ENCODE measurements around the gene TENM4.

TENM4 gene

GRCh38 chr11:79087238-79087960 lies 353.4 kb downstream of the TENM4 start:
- H3K36me3 ChIP-seq (ENCODE audit: control insufficient read depth, insufficient read depth, low read length): no peaks in the 10 kb centered on the region
- H3K4me1 ChIP-seq (ENCODE audit: control insufficient read depth, insufficient read depth, low read length, poor library complexity, severe bottlenecking): peaks cover 42% of the 10 kb centered on the region
- no peak overlapping the region for H3K4me3 ChIP-seq (ENCODE audit: extremely low read depth, insufficient read depth, low read length, poor library complexity, severe bottlenecking)
- no peaks in the 10 kb centered on the region for H3K9me3 ChIP-seq (ENCODE audit: control insufficient read depth, low read length)
- peak overlapping the region; percentile 99 for H3K27ac ChIP-seq (ENCODE audit: low read depth, low read length, severe bottlenecking)
- WGBS, 2 experiments (ENCODE audit: insufficient coverage in 2 of 2): 33 to 40% methylated on average over 6 to 9 of the region's 9 CpGs

- WGBS, 2 experiments (ENCODE audit: insufficient coverage in 2 of 2): 93 to 100% methylated on average over 2 of the region's 2 CpGs
- Histone ChIP-seq H3K27ac (ENCODE audit: low read depth, low read length, severe bottlenecking) (peak overlapping the region; percentile 99), H3K36me3 (ENCODE audit: control insufficient read depth, insufficient read depth, low read length) (no peaks in the 10 kb centered on the region), H3K9me3 (ENCODE audit: control insufficient read depth, low read length) (no peaks in the 10 kb centered on the region), H3K4me3 (ENCODE audit: extremely low read depth, insufficient read depth, low read length, poor library complexity, severe bottlenecking) (no peak overlapping the region), H3K4me1 (ENCODE audit: control insufficient read depth, insufficient read depth, low read length, poor library complexity, severe bottlenecking) (peaks cover 54% of the 10 kb centered on the region)
These were observed 354.8 kb downstream of the TENM4 start for GRCh38 chr11:79086056-79086455.

- 91 to 100% methylated on average over 2 to 3 of the region's 5 CpGs for WGBS, 2 experiments (ENCODE audit: insufficient coverage in 2 of 2)
- no peak overlapping the region for H3K27ac ChIP-seq (ENCODE audit: low read depth, low read length, severe bottlenecking)
- no peak overlapping the region for H3K4me3 ChIP-seq (ENCODE audit: extremely low read depth, insufficient read depth, low read length, poor library complexity, severe bottlenecking)
- H3K36me3 ChIP-seq (ENCODE audit: control insufficient read depth, insufficient read depth, low read length): no peaks in the 10 kb centered on the region
- H3K9me3 ChIP-seq (ENCODE audit: control insufficient read depth, low read length): no peaks in the 10 kb centered on the region
- H3K4me1 ChIP-seq (ENCODE audit: control insufficient read depth, insufficient read depth, low read length, poor library complexity, severe bottlenecking): peaks cover 52% of the 10 kb centered on the region
These were observed 356.4 kb downstream of the TENM4 start for GRCh38 chr11:79084382-79084781.

GRCh38 chr11:79083352-79083751 lies 357.5 kb downstream of the TENM4 start:
- WGBS, 2 experiments (ENCODE audit: insufficient coverage in 2 of 2): 95 to 100% methylated on average over 3 of the region's 6 CpGs
- peak overlapping the region; percentile 23 for H3K27ac ChIP-seq (ENCODE audit: low read depth, low read length, severe bottlenecking)

GRCh38 chr11:79082907-79083306 lies 357.9 kb downstream of the TENM4 start:
- 75 to 79% methylated on average over 6 to 7 of the region's 7 CpGs for WGBS, 2 experiments (ENCODE audit: insufficient coverage in 2 of 2)
- Histone ChIP-seq H3K4me3 (ENCODE audit: extremely low read depth, insufficient read depth, low read length, poor library complexity, severe bottlenecking) (no peak overlapping the region), H3K4me1 (ENCODE audit: control insufficient read depth, insufficient read depth, low read length, poor library complexity, severe bottlenecking) (peaks cover 39% of the 10 kb centered on the region), H3K27ac (ENCODE audit: low read depth, low read length, severe bottlenecking) (no peak overlapping the region), H3K36me3 (ENCODE audit: control insufficient read depth, insufficient read depth, low read length) (no peaks in the 10 kb centered on the region), H3K9me3 (ENCODE audit: control insufficient read depth, low read length) (no peaks in the 10 kb centered on the region)

More at GRCh38 chr11:79083352-79083751, 357.5 kb downstream of the TENM4 start:
- no peak overlapping the region for H3K4me3 ChIP-seq (ENCODE audit: extremely low read depth, insufficient read depth, low read length, poor library complexity, severe bottlenecking)
- no peaks in the 10 kb centered on the region for H3K9me3 ChIP-seq (ENCODE audit: control insufficient read depth, low read length)
- H3K4me1 ChIP-seq (ENCODE audit: control insufficient read depth, insufficient read depth, low read length, poor library complexity, severe bottlenecking): peaks cover 43% of the 10 kb centered on the region
- no peaks in the 10 kb centered on the region for H3K36me3 ChIP-seq (ENCODE audit: control insufficient read depth, insufficient read depth, low read length)

- no peak overlapping the region for H3K4me3 ChIP-seq (ENCODE audit: extremely low read depth, insufficient read depth, low read length, poor library complexity, severe bottlenecking)
- 96 to 100% methylated on average over 2 to 4 of the region's 4 CpGs for WGBS, 2 experiments (ENCODE audit: insufficient coverage in 2 of 2)
- H3K9me3 ChIP-seq (ENCODE audit: control insufficient read depth, low read length): no peaks in the 10 kb centered on the region
- H3K36me3 ChIP-seq (ENCODE audit: control insufficient read depth, insufficient read depth, low read length): no peaks in the 10 kb centered on the region
- peaks cover 37% of the 10 kb centered on the region for H3K4me1 ChIP-seq (ENCODE audit: control insufficient read depth, insufficient read depth, low read length, poor library complexity, severe bottlenecking)
- H3K27ac ChIP-seq (ENCODE audit: low read depth, low read length, severe bottlenecking): peak overlapping the region; percentile 52
These were observed 358.6 kb downstream of the TENM4 start for GRCh38 chr11:79082280-79082679.

- Histone ChIP-seq H3K4me1 (ENCODE audit: control insufficient read depth, insufficient read depth, low read length, poor library complexity, severe bottlenecking) (peaks cover 33% of the 10 kb centered on the region), H3K36me3 (ENCODE audit: control insufficient read depth, insufficient read depth, low read length) (no peaks in the 10 kb centered on the region), H3K4me3 (ENCODE audit: extremely low read depth, insufficient read depth, low read length, poor library complexity, severe bottlenecking) (no peak overlapping the region), H3K9me3 (ENCODE audit: control insufficient read depth, low read length) (peaks cover under 1% of the 10 kb centered on the region), H3K27ac (ENCODE audit: low read depth, low read length, severe bottlenecking) (peak overlapping the region; percentile 52)
- WGBS, 2 experiments (ENCODE audit: insufficient coverage in 2 of 2): 74 to 84% methylated on average over 6 to 7 of the region's 7 CpGs
These were observed 359.3 kb downstream of the TENM4 start for GRCh38 chr11:79081471-79082031.

GRCh38 chr11:79080551-79080950 lies 360.3 kb downstream of the TENM4 start:
- Histone ChIP-seq H3K36me3 (ENCODE audit: control insufficient read depth, insufficient read depth, low read length) (no peaks in the 10 kb centered on the region), H3K27ac (ENCODE audit: low read depth, low read length, severe bottlenecking) (peak overlapping the region; percentile 52), H3K4me1 (ENCODE audit: control insufficient read depth, insufficient read depth, low read length, poor library complexity, severe bottlenecking) (peaks cover 24% of the 10 kb centered on the region), H3K9me3 (ENCODE audit: control insufficient read depth, low read length) (peaks cover 3% of the 10 kb centered on the region), H3K4me3 (ENCODE audit: extremely low read depth, insufficient read depth, low read length, poor library complexity, severe bottlenecking) (no peak overlapping the region)

GRCh38 chr11:79078999-79079398 lies 361.8 kb downstream of the TENM4 start:
- no peaks in the 10 kb centered on the region for H3K36me3 ChIP-seq (ENCODE audit: control insufficient read depth, insufficient read depth, low read length)
- H3K9me3 ChIP-seq (ENCODE audit: control insufficient read depth, low read length): peaks cover 3% of the 10 kb centered on the region
- no peak overlapping the region for H3K4me3 ChIP-seq (ENCODE audit: extremely low read depth, insufficient read depth, low read length, poor library complexity, severe bottlenecking)
- 91 to 96% methylated on average over 6 to 7 of the region's 7 CpGs for WGBS, 2 experiments (ENCODE audit: insufficient coverage in 2 of 2)
- H3K4me1 ChIP-seq (ENCODE audit: control insufficient read depth, insufficient read depth, low read length, poor library complexity, severe bottlenecking): peaks cover 24% of the 10 kb centered on the region
- H3K27ac ChIP-seq (ENCODE audit: low read depth, low read length, severe bottlenecking): no peak overlapping the region

GRCh38 chr11:79078456-79078855 lies 362.4 kb downstream of the TENM4 start:
- H3K27ac ChIP-seq (ENCODE audit: low read depth, low read length, severe bottlenecking): no peak overlapping the region
- H3K4me1 ChIP-seq (ENCODE audit: control insufficient read depth, insufficient read depth, low read length, poor library complexity, severe bottlenecking): peaks cover 24% of the 10 kb centered on the region
- no peak overlapping the region for H3K4me3 ChIP-seq (ENCODE audit: extremely low read depth, insufficient read depth, low read length, poor library complexity, severe bottlenecking)
- H3K36me3 ChIP-seq (ENCODE audit: control insufficient read depth, insufficient read depth, low read length): no peaks in the 10 kb centered on the region
- 83 to 90% methylated on average over 1 to 2 of the region's 2 CpGs for WGBS, 2 experiments (ENCODE audit: insufficient coverage in 2 of 2)
- peaks cover 3% of the 10 kb centered on the region for H3K9me3 ChIP-seq (ENCODE audit: control insufficient read depth, low read length)

- no peak overlapping the region for H3K27ac ChIP-seq (ENCODE audit: low read depth, low read length, severe bottlenecking)
- H3K4me1 ChIP-seq (ENCODE audit: control insufficient read depth, insufficient read depth, low read length, poor library complexity, severe bottlenecking): peaks cover 24% of the 10 kb centered on the region
- peaks cover 3% of the 10 kb centered on the region for H3K9me3 ChIP-seq (ENCODE audit: control insufficient read depth, low read length)
- H3K4me3 ChIP-seq (ENCODE audit: extremely low read depth, insufficient read depth, low read length, poor library complexity, severe bottlenecking): no peak overlapping the region
- 81 to 90% methylated on average over 6 to 9 of the region's 9 CpGs for WGBS, 2 experiments (ENCODE audit: insufficient coverage in 2 of 2)
- no peaks in the 10 kb centered on the region for H3K36me3 ChIP-seq (ENCODE audit: control insufficient read depth, insufficient read depth, low read length)
These were observed 363.0 kb downstream of the TENM4 start for GRCh38 chr11:79077702-79078330.
